UCSD-AML1 (cell line): ENCODE data around the gene SEMA4F.
A peak's percentile ranks its signal among the peaks of the same experiment; 100 is the strongest.
"Not testable (repeated sequence)": the region's sequence is repeated elsewhere in the genome, so short reads cannot be mapped to it uniquely, and the experiment has no call there.

Source experiments
- DNase-seq: peaks from one replicate; lab custom pipeline; 2025; ENCODE audit not compliant: unreplicated experiment; lab: John Stamatoyannopoulos, UW

Gene SEMA4F

GRCh38 chr2:74653985-74654882 is at the start of gene SEMA4F:
Gene SEMA4F (plus strand): TSS chr2:74654247. CDS start chr2:74654377, 130 bp downstream.
- DNase-seq = peak; percentile 92

GRCh38 chr2:74606927-74607326 is 47.1 kb upstream of the SEMA4F start:
- DNase-seq = no peak

GRCh38 chr2:74617122-74617521 is 36.9 kb upstream of the SEMA4F start:
- no peak for DNase-seq

- DNase-seq = no peak
Measured at GRCh38 chr2:74618410-74619083, 35.5 kb upstream of the SEMA4F start.

GRCh38 chr2:74619651-74620297 is 34.3 kb upstream of the SEMA4F start:
- DNase-seq = no peak

GRCh38 chr2:74620671-74621070 is 33.4 kb upstream of the SEMA4F start:
- no peak for DNase-seq

GRCh38 chr2:74625658-74626425 is 28.2 kb upstream of the SEMA4F start:
- DNase-seq = peak; percentile 18

- DNase-seq = no peak
Measured at GRCh38 chr2:74628538-74629105, 25.4 kb upstream of the SEMA4F start.

- not testable (repeated sequence) for DNase-seq
Measured at GRCh38 chr2:74630454-74630853, 23.6 kb upstream of the SEMA4F start.

- no peak for DNase-seq
Measured at GRCh38 chr2:74632209-74632938, 21.7 kb upstream of the SEMA4F start.

- DNase-seq = no peak
Measured at GRCh38 chr2:74632939-74633312, 21.1 kb upstream of the SEMA4F start.

- DNase-seq = no peak
Measured at GRCh38 chr2:74639550-74639949, 14.5 kb upstream of the SEMA4F start.

- DNase-seq = no peak
Measured at GRCh38 chr2:74645344-74645743, 8.7 kb upstream of the SEMA4F start.

- DNase-seq = no peak
Measured at GRCh38 chr2:74646201-74646600, 7.8 kb upstream of the SEMA4F start.

GRCh38 chr2:74646834-74647482 is 7.1 kb upstream of the SEMA4F start:
- no peak for DNase-seq

- no peak for DNase-seq
Measured at GRCh38 chr2:74648009-74648443, 6.0 kb upstream of the SEMA4F start, which contains the start of gene M1AP. Gene M1AP (minus strand): TSS chr2:74648330. CDS start chr2:74640275, 8,055 bp downstream.

GRCh38 chr2:74653589-74653984 is 460 bp upstream of the SEMA4F start:
- no peak for DNase-seq

GRCh38 chr2:74655579-74655978 is 1.5 kb downstream of the SEMA4F start:
- DNase-seq = no peak

GRCh38 chr2:74658516-74658915 is 4.5 kb downstream of the SEMA4F start:
- DNase-seq = no peak
